Measurements from ENCODE around the gene NRAS.

DNA sequence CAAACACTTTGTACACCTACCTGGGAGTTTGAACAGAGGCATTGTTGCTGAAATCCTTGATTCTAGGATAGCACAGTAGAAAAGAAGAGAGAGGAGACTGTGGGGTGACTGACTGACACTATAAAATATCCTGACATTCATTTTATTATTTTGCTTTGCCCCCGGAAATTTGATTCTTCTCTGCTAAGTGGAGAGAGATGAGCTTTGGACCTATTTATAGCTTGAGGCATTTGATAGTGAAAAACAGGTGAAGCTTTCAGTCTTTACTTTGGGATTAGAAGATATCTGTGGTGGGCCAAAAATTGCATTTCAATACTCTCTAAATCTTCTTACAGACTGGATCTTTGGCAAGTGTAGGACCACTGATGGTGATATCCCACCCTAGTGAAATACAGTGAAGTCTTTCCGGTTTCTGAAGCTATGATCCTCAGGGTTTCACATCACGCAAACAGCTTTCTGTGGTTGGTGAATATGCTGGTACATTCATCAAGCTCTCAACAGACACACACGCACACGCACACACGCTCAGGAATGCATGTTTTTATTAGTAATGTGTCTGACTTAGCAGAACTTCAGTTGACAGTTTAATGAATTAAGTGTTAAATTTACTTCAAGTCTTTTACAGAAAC, 21.0 kb downstream of the NRAS start, which contains the start of gene AMPD1:
- no peak for TF ChIP-seq EZH2phosphoT487 (IDR thresholded peaks at IDR 0.05; ENCODE audit: low read depth, severe bottlenecking, unreplicated experiment)
- TF ChIP-seq, protein P1, sequence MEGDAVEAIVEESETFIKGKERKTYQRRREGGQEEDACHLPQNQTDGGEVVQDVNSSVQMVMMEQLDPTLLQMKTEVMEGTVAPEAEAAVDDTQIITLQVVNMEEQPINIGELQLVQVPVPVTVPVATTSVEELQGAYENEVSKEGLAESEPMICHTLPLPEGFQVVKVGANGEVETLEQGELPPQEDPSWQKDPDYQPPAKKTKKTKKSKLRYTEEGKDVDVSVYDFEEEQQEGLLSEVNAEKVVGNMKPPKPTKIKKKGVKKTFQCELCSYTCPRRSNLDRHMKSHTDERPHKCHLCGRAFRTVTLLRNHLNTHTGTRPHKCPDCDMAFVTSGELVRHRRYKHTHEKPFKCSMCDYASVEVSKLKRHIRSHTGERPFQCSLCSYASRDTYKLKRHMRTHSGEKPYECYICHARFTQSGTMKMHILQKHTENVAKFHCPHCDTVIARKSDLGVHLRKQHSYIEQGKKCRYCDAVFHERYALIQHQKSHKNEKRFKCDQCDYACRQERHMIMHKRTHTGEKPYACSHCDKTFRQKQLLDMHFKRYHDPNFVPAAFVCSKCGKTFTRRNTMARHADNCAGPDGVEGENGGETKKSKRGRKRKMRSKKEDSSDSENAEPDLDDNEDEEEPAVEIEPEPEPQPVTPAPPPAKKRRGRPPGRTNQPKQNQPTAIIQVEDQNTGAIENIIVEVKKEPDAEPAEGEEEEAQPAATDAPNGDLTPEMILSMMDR (IDR thresholded peaks at IDR 0.05; ENCODE audit: poor library complexity): no peak
